Stimulated activated CD8-positive, alpha-beta memory T cell treated with anti-CD3 and anti-CD28 coated beads, Interleukin-2, amount 100 ng/mL, for 1 hour (primary cell): ENCODE data around the gene NPHS2.

Source experiments
- DNase-seq, 2 donors: peaks; one replicate each; pipeline ENCODE4 v3.0.0-alpha.2; 2020; ENCODE audit warnings: low read depth in 2 of 2

NPHS2 gene

DNA sequence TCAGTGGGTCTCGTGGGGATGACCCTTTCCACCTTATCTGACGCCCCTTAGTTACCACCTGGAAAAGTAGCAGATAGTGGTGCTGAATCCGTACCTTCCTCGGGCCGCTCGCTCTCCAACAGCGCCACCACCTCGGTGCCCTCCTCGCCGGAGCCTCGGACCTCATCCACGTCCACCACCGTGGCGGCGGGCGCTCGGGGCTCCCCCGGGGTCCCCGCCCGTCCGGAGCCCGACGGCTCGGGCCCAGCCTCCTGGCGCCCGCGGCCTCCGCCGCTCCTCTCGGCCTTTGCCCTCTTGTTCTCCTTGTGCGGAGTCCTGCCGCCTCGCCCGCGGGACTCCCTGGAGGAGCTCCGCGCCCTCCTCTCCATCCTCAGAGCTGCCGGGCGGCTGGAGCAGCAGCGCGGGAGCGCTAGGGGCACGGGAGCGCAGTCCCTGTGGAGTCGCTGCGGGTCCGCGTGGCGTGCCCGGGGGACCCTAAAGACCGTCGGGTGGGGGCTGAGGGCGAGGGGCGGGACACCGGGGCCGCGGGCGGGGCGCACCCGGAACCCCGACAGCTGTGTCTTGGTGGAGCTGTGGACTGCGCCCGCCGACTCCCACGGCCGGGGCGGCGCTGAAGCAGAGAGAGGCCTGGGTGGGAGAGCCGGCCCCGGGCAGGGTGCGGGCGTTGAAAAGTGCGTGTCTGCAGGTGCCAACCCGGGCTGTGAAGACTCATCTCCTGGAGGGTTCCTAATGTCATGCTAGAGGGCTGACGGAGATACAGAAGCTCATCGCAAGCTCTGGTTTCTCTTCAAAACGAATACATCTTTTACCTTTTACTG lies at the start of gene NPHS2:
NPHS2 (minus strand) TSS at position 452 of the 818 bp plus-strand sequence; CDS start at position 368, 84 bp downstream.
- no peak for DNase-seq

DNA sequence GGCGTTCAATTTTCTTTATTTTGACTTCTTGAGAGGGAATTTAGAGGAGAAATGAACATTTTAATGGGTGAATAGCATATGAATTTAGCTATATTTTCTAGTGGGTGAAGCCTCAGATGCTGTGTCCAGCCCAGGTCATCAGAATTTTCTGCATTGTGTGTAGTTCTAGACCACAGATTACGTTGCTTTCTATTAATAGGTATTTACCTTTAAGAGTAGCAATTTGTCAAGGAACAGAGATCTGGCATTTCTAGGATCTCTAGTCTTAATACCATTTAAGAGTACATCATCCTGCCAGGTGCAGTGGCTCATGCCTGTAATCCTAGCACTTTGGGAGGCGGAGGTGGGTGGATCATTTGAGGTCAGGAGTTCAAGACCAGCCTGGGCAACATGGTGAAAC lies 36.6 kb upstream of the NPHS2 start:
- no peak for DNase-seq

DNA sequence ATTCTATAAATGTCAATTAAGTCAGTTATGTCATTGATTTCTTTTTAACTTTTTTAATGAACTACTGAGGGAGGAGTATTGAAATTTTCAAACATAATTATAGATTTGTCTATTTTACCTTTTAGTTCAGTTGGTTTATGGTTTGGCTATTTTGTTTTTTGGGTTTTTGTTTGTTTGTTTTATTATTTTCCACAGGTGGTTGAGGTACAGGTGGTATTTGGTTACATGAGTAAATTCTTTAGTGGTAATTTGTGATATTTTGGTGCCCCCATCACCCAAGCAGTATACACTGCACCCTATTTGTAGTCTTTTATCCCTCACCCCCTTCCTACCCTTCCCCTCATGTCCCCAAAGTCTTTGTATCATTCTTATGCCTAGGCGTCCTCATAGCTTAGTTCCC lies 25.3 kb upstream of the NPHS2 start:
- no peak for DNase-seq

DNA sequence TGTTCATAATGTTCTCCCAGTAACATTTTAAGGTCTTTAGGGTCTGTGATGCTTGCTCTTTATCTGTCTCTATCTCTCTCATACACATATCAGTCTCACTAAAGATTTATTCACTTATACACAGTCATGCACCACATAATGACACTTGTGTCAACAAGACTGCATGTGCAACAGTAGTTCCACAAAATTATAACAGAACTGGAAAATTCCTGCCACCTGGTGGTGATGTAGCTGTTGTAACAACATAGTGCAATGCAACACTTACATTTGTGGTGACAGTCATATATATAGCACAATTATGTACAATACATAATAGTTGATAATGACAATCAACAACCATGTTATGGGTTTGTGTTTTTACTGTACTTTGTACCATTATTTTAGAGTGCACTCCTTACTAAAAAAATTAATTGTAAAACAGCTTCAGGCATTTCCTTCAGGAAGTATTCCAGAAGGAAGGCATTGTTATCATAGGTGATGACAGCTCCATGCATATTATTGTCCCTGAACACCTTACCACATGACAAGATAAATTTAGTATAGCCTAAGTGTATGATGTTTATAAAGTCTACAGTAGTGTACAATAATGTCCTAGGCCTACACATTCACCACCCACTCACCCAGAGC lies 24.0 kb upstream of the NPHS2 start:
- DNase-seq = no peak

DNA sequence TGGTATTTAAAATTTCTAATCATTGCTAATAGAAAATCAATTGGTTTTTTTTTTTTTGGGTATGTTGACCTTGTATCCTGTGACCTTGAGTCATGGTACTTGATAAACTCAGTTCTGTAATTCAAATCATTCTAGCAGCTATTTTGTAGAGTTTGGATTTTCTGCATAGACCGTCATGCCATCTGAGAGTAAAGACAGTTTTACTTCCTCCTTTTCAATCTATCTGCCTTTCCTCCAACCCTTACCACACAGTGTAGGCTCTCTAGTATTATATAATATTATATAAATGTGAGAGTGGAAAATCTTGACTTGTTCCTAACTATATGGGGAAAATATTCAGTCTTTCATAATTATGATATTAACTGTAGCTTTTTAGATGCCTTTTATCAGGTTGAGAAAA lies 22.9 kb upstream of the NPHS2 start:
- DNase-seq = no peak

DNA sequence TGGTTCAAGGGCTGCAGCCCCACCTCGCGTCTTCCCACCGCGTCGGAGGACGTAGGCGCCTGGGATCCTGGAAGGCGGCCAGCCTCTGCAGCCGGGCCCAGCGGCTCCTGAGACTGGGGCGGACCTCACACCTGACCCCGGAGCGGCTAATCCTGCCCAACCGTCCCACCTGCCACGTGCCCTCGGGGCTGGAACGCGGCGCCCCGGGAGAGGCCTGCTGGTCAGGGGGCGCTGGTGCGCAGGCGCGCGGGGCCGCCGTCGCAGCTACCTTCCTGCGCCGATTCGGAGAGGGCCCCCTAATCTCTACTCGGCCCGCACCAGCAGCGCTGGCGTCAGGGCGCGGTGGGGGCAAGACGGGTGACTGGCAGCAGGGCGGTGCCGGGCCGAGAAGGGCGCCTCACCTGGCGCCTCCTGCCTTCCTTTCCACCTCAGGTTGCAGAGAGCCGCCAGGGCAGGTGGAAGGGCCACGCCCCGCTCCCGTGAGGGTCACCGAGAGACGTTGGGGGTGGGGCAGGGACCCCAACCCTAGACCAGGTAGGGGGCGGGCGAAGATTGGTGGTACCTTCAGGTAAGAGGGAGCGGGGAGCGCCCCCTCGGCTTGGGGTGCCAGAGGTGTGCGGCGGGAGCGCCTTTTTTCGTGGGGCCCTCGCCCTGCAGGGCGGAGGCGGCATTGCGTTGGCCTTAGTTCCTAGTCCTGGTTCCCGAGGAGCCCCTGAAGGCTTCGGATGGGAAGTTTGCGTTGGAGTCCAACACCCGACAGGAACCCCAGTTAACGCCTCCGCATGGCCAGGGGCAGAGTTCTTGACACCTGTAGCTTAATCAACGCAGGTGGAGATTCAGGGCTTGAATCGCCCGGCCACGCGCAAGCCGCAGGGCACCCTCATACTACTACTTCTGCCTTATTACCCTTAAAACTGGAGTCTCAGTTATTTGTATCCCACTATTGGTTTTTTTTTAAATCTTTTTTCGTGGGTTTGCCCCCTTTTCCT lies 16.1 kb upstream of the NPHS2 start, which contains the start of gene TDRD5:
TDRD5 (plus strand) TSS at position 241 of the 989 bp plus-strand sequence. CDS start 784 bp downstream, outside the sequence.
- DNase-seq = no peak

DNA sequence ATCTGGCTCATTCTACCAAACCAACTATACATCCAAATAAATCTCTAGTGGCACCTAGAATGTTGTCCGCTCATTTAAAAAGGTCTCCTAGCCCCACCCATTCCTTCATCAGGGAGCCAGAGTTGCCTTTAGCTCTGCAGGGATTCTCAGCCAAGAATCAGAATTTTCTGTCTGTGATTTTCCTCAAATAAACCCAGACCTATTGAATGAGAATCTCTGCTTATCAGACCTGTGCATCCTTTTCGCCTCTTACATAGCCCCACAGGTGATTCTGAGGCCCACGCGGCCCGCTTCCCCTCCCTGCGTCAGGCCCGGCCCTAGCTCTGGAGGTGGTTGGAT lies 15.5 kb upstream of the NPHS2 start:
- no peak for DNase-seq

DNA sequence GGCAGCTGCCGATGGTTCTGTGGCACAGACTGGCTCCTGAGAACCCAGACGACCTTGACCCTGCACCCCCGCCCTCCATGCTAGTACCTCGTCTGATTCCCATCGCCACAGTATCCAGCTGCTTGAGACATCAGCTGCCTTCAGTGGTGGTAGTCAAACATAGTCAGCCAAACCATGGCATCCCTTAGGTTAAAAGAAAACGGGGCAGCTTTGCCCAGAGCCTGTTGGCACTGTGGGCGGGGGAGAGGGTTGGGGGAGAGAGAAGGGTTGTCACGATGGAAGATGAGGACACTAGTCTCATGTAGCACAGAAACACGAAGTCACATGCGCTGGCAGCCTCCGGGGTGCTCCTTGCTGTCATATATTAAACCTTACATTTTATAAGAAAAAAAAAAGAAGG lies 14.9 kb upstream of the NPHS2 start:
- no peak for DNase-seq

DNA sequence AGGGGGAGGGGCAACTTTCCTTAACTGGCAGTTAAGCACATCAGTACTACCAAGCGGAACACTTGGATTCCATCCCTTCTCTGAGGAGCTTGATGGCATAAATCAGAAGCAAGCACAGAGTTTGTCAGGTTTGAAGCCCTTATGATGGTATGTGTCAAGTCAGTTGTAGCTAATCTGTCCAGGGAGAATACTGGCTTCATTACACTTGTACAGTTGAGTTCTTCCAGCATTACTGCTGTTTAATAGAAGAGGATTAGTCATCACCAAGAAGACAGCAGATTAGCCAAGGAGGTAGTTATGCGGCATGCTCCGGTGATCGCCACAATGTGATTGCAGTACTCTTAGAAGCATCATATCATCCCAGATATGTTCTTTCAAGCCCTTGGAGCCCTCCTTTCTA lies 13.8 kb upstream of the NPHS2 start:
- no peak for DNase-seq

DNA sequence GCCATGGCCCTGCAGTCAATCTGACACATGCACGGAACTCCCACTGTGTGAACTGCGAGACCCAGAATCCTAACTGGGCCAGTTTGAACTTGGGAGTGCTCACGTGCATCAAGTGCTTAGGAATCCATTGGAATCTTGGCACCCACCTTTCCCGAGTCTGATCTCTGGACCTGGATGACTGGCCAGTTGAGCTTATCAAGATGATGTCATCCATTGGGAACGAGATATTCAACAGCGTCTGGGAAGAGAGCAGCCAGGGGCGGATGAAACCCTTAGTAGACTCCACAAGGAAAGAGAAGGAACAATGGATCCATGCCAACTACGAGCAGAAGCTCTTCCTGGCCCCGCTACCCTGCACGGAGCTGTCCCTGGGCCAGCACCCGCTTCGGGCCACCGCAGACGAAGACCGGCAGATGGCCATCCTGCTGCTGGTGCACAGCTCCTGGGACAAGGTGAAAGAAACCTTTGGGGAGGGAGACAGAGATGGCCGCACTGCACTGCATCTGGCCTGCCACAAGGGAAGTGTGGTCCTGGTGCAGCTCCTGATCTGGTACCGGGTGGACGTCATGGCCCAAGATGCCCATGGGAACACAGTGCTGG lies 12.8 kb upstream of the NPHS2 start:
- DNase-seq = no peak

DNA sequence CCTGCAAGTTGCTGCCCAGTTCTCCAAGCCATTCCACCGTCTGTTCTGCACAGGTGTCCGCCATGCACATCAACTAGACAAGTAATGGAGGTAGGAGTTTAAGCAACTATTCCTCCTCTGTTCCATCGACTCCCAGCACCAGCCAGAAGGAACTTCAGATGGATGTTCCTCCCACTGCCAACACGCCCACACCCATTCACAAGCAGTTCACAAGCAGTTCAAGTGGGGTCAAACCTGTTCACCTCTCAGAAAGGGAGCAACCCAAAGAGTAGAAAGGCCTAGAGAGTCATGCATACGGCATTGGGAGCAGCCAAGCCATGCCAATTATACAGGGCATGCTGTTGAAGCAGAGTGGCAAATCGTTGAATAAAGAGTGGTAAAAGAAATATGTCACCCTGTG lies 11.6 kb upstream of the NPHS2 start:
- DNase-seq = no peak

DNA sequence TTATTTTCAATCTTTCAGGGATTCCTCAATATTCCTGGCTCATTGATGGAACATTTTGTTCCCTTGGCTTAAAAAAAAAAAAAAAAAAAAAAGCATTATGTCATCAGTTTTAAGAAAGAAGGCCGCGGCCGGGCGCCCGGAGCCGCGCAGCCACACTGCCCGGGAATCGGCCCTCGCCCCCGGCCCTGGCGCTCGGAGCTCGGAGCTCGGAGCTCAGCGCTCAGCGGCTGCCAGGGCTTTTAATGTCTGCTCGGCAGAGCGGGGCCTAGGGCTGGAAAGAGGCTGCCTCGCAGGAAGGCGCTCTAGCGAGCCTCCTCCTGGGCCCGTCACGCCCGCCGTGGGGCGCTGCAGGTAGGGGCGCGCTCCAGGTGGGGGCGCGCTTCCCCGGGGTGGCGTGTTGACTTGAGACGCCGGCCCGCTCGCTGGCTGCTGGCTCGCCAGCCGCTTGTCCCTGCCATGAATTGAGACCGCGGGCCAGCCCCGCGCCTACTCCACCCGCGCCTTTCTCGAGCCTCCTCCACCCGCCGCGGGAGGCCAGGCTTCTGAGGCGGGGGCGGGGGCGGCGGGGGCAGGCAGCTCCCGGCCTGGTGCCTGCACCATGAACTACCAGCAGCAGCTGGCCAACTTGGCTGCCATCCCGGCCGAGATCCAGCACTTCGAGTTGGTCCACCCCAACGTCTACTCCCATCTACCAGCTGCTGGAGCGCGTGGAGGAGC lies 10.5 kb upstream of the NPHS2 start:
- no peak for DNase-seq

DNA sequence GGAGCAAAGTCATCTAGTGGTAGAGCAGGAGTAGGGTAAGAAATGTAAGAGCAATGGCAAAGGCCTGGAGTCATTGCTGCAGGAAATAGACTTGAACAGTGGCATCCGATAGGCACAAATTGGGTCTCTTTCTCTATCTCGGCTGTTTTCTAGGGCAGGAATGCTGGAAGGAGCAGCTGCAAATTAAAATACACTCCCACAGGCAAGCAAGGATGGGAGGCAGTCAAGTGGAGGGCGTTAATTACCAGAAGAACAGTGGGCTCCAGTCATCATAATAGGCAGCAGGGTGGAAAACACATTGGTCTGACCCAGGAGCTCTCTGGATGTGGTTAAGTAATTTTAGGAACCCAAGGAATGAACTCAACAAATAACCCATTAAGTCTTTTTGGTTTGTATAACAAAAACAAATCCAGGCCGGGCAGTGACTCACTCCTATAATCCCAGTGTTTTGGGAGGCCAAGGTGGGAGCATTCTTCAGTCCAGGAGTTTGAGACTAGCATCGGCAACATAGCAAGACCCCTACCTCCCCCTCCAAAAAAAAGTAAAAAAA lies 8.1 kb upstream of the NPHS2 start:
- no peak for DNase-seq

DNA sequence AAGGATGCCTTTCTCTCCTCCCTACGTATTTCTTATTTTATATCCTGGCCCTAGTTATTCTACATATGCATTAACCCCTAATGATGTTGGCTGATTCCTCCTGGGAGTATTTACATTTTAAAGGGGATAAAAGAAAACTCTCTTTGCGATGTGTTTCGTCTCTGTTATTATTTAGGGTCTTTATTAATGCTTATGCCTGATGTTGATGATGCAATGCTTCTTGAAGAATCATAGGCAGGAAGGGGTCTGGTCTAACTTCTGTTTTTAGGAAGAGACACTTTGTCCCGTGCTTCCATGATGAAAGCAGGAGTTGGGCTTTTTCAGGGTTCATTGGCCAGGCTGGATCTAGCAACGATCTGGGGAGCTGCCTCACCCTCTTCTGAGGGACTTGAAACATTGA lies 761 bp upstream of the NPHS2 start:
- no peak for DNase-seq

DNA sequence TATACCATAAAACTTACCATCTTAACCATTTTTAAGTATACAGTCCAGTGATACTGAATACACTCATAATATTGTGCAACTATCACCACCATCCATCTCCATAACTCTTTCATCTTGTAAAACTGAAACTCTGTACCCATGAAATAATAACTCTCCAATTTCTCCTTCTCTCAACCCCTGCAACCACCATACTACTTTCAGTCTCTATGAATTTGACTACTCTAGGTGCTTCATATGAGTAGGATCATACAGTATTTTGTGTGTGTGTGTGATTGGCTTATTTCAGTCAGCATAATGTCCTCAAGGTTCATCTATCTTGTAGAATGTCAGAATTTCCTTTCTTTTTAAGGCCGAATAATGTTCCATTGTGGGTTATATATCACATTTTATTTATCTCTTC lies 17.7 kb downstream of the NPHS2 start:
- no peak for DNase-seq

DNA sequence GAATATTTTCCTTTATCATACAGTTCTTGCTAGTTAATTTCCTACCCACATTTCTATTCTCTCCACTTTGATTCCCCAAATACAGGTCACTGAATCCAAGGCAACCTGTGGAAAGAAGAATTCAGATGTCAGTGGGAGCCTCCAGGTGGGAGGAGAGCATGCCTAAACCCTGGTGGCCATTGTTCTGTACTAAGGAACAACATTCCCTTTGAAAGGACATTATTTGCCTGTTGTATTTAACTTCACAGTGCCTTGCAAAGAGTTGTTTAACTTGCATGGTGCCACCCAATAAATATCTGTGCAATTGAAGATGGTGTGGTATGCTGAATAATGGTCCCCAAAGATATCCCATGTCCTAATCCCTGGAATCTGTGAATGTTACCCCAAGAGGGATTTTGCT lies 21.3 kb downstream of the NPHS2 start:
- DNase-seq = no peak

DNA sequence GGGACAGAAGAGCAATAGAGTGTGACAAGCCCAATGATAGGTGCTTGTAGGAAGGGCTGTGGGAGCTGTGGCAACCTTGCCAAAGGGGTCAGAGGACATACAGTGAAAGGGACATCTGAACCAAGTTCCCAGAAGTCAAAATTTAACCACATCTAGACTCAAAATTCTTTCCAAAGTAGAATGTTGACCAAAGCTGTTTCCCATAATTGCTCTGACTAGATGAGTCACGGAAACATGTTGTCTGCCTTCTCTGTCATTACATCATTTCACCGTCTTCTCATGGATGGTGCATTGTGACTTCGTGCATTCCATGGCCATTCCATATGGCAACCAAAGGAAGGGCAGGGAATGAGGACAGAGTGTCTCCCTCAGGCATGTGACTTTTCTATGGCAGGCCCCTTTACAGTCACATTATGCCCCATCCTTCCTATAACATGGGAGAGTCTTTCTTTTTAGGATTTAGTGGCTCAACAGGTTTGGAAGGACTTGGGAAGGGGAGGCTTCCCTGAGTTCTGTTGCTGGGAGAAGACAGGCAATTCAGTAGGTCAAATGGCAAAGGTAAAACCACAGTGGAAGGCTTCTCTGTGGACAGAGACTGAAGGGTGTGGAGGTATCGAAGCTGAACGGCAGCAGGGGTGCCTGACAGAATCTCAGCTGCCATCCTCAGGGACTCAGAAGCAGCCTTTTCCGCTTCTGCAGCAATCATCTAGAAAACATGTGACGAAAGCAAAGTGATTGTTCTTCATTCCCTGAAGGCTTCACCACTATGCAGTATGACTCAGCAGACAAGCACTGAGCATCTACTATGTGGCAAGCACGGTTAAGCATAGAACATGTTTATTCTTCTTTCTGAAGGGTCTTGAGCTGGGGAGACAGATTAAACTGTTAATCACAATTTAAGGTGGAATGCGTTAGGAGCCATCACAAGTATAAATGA lies 24.7 kb downstream of the NPHS2 start:
- no peak for DNase-seq

DNA sequence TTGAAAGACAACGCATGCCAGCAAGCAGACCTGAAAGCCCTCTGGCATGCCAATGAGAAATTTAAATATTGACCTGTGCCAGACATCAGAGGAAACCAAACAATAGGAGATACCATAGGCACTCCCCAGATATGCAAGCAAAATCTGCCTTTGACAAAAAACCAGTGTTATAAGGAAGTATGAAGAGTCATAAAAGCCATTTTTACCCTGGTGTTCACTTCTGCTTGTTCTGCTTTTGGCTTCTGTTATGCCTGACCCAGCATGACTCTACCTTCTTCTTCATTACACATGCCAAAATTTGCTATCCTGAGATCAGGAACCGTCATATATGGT lies 26.4 kb downstream of the NPHS2 start:
- DNase-seq = no peak

DNA sequence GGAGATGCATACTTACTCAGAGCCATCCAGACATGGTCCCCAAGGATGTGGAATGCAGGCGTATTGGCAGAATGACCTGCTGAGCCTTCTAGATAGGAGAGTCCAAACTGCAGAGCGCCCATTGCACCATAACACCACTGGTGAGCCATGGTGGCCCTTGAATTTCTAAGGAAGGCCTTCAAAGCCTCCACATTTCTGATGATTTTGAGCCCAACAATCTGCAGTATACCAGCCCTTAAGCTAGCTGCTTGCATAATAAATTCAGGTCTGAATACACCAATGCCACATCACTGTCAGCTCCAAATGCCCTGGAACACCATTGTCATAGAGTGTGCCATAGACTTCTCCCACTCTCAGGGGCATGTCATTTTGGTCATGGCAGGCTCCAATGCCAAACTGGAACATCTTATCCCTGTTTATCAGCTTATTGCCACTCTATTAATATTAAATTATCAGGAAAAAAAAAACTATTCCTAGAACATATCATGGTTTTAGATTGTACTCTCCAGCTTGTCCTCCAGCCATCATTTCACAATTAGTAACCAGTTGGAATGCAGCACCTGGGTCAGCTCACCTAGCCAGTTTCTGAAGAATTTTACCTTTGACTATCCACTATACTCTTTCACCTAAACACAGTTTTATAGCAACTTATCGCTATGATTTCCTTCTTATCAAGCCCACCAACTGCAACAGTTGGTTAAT lies 26.9 kb downstream of the NPHS2 start:
- no peak for DNase-seq
